CD8-positive, alpha-beta memory T cell (primary cell): ENCODE results near the gene YKT6. TPM values are rescaled to one million over a fixed set of nuclear protein-coding genes. Genes with fewer than 3 reads are reported as not detected.

Experiments
- CTCF ChIA-PET: fragments of 350-600 bp; sonication (Branson Sonifier 250); formaldehyde crosslinking; loops from one replicate; lab custom pipeline; 2021; ENCODE audit warnings: antibody characterized with exemption; lab: Charles Lee
- POLR2A ChIA-PET: fragments of 350-600 bp; sonication (Branson Sonifier 250); formaldehyde crosslinking; loops from one replicate; lab custom pipeline; 2021; ENCODE audit warnings: antibody characterized with exemption; lab: Charles Lee
- DNase-seq, 5 donors: peaks; one replicate each; pipeline versions ENCODE4 v3.0.0 to v3.0.0-alpha.2; 2020 to 2022; ENCODE audit warnings: mixed read lengths in 1 of 5
- H3K27ac ChIP-seq: one replicate; pipeline ENCODE4 v1.7.0; 2013; ENCODE audit warnings: low read depth, mild to moderate bottlenecking, low read length, moderate library complexity
- H3K27me3 ChIP-seq: 2 replicates; pipeline ENCODE4 v1.7.0; 2013; ENCODE audit warnings: low read length, mild to moderate bottlenecking; ENCODE audit not compliant: insufficient read depth, poor library complexity, severe bottlenecking
- H3K36me3 ChIP-seq: 2 replicates; pipeline ENCODE4 v1.7.0; 2013; ENCODE audit warnings: mild to moderate bottlenecking, low read length, moderate library complexity; ENCODE audit not compliant: insufficient read depth
- H3K4me1 ChIP-seq: 2 replicates; pipeline ENCODE4 v1.7.0; 2013; ENCODE audit warnings: mild to moderate bottlenecking, low read length, moderate library complexity; ENCODE audit not compliant: insufficient read depth
- H3K4me3 ChIP-seq: 2 replicates; pipeline ENCODE4 v1.7.0; 2013; ENCODE audit warnings: mild to moderate bottlenecking, low read length
- H3K9me3 ChIP-seq: 2 replicates; pipeline ENCODE4 v1.7.0; 2013; ENCODE audit warnings: mild to moderate bottlenecking, low read length
- H3K27ac Mint-ChIP-seq, 8 donors: one replicate each; pipeline ENCODE4 v1.8.0; 2020 to 2021; ENCODE audit warnings: mixed read lengths in 8 of 8, mild to moderate bottlenecking in 6 of 8, inconsistent platforms in 3 of 8, moderate library complexity in 3 of 8
- H3K27me3 Mint-ChIP-seq, 2 donors: one replicate each; pipeline ENCODE4 v1.8.0; 2020 to 2021; ENCODE audit warnings: mixed read lengths in 2 of 2, mild to moderate bottlenecking in 1 of 2, moderate library complexity in 1 of 2
- H3K36me3 Mint-ChIP-seq, 3 donors: one replicate each; pipeline ENCODE4 v1.8.0; 2020 to 2021; ENCODE audit warnings: mixed read lengths in 3 of 3, inconsistent platforms in 1 of 3, mild to moderate bottlenecking in 1 of 3
- H3K4me1 Mint-ChIP-seq, 3 donors: one replicate each; pipeline ENCODE4 v1.8.0; 2020 to 2021; ENCODE audit warnings: mixed read lengths in 3 of 3, inconsistent platforms in 1 of 3, mild to moderate bottlenecking in 1 of 3
- H3K4me3 Mint-ChIP-seq, 7 donors: one replicate each; pipeline ENCODE4 v1.8.0; 2020 to 2021; ENCODE audit warnings: mixed read lengths in 7 of 7, mild to moderate bottlenecking in 6 of 7, moderate library complexity in 4 of 7, inconsistent platforms in 2 of 7
- H3K9me3 Mint-ChIP-seq, 5 donors: one replicate each; pipeline ENCODE4 v1.8.0; 2020 to 2022; ENCODE audit warnings: mixed read lengths in 5 of 5, mild to moderate bottlenecking in 3 of 5, moderate library complexity in 2 of 5, inconsistent platforms in 1 of 5
- polyA plus RNA-seq: library from polyadenylated mRNA; unstranded; fragments of 300-500 nt; fragmentation: Illumina TruSeq; gene quantifications from one replicate; pipeline ENCODE4 v1.2.3, GENCODE V29; 2021
- total RNA-seq, 2 experiments: library from RNA; stranded (reverse); gene quantifications; one replicate each; pipeline ENCODE4 v1.2.3, GENCODE V29; 2021

YKT6 gene
- total and polyA plus RNA-seq, 3 experiments from 2014 or later = 44.9 to 94.6 (median 92.6) TPM

- Histone ChIP-seq H3K27ac (no peak overlapping the region), H3K4me3 (no peak overlapping the region), H3K27me3 (peaks cover 9% of the 10 kb centered on the region), H3K4me1 (no peaks in the 10 kb centered on the region), H3K9me3 (no peaks in the 10 kb centered on the region), H3K36me3 (no peaks in the 10 kb centered on the region)
- Mint-ChIP-seq H3K27ac (no peak overlapping the region), H3K36me3 (peaks cover 0 to 8% (median 0%) of the 10 kb centered on the region in 3 donors), H3K4me3 (no peak overlapping the region), H3K4me1 (no peaks in the 10 kb centered on the region), H3K27me3 (peaks cover 6 to 56% of the 10 kb centered on the region in 2 donors), H3K9me3 (peaks cover 0 to 2% (median 1%) of the 10 kb centered on the region in 5 donors)
- CTCF ChIA-PET = no interaction called here
- DNase-seq = no peak
- POLR2A ChIA-PET = no interaction called here
Measured at GRCh38 chr7:44175730-44176129, 25.0 kb upstream of the YKT6 start.

GRCh38 chr7:44176486-44176885 is 24.3 kb upstream of the YKT6 start:
- DNase-seq = no peak
- H3K4me1 Mint-ChIP-seq = no peaks in the 10 kb centered on the region
- peaks cover 8 to 59% of the 10 kb centered on the region in 2 donors for H3K27me3 Mint-ChIP-seq
- no peaks in the 10 kb centered on the region for H3K9me3 ChIP-seq
- H3K9me3 Mint-ChIP-seq = peaks cover 0 to 2% (median 0%) of the 10 kb centered on the region in 5 donors
- POLR2A ChIA-PET = no interaction called here
- peaks cover 9% of the 10 kb centered on the region for H3K27me3 ChIP-seq
- no peak overlapping the region for H3K27ac ChIP-seq
- H3K36me3 Mint-ChIP-seq = peaks cover 0 to 5% (median 0%) of the 10 kb centered on the region in 3 donors
- peak overlapping the region in 1 of 7 donors; percentile 23 for H3K4me3 Mint-ChIP-seq
- H3K4me3 ChIP-seq = no peak overlapping the region
- CTCF ChIA-PET = no interaction called here
- no peak overlapping the region for H3K27ac Mint-ChIP-seq
- H3K4me1 ChIP-seq = no peaks in the 10 kb centered on the region
- H3K36me3 ChIP-seq = no peaks in the 10 kb centered on the region

GRCh38 chr7:44177570-44178131 is 23.1 kb upstream of the YKT6 start:
- peaks cover 0 to 5% (median 0%) of the 10 kb centered on the region in 3 donors for H3K36me3 Mint-ChIP-seq
- no peak overlapping the region for H3K4me3 ChIP-seq
- H3K9me3 ChIP-seq = no peaks in the 10 kb centered on the region
- H3K27ac Mint-ChIP-seq = no peak overlapping the region
- H3K27me3 ChIP-seq = peaks cover 9% of the 10 kb centered on the region
- H3K27ac ChIP-seq = no peak overlapping the region
- H3K4me3 Mint-ChIP-seq = no peak overlapping the region
- H3K27me3 Mint-ChIP-seq = peaks cover 8 to 55% of the 10 kb centered on the region in 2 donors
- no peaks in the 10 kb centered on the region for H3K4me1 ChIP-seq
- CTCF ChIA-PET = no interaction called here
- POLR2A ChIA-PET = no interaction called here
- no peaks in the 10 kb centered on the region for H3K36me3 ChIP-seq
- peaks cover 0 to 2% (median 0%) of the 10 kb centered on the region in 5 donors for H3K9me3 Mint-ChIP-seq
- no peak for DNase-seq
- H3K4me1 Mint-ChIP-seq = no peaks in the 10 kb centered on the region

GRCh38 chr7:44180631-44181030 is 20.1 kb upstream of the YKT6 start:
- DNase-seq = no peak
- H3K4me3 Mint-ChIP-seq = no peak overlapping the region
- no peaks in the 10 kb centered on the region for H3K36me3 ChIP-seq
- no peak overlapping the region for H3K27ac Mint-ChIP-seq
- no peak overlapping the region for H3K27ac ChIP-seq
- no peaks in the 10 kb centered on the region for H3K4me1 ChIP-seq
- H3K27me3 Mint-ChIP-seq = peaks cover 10 to 56% of the 10 kb centered on the region in 2 donors
- peaks cover 9% of the 10 kb centered on the region for H3K27me3 ChIP-seq
- H3K4me3 ChIP-seq = no peak overlapping the region
- H3K9me3 ChIP-seq = no peaks in the 10 kb centered on the region
- ChIA-PET POLR2A (no interaction called here), CTCF (no interaction called here)
- H3K36me3 Mint-ChIP-seq = peaks cover 0 to 3% (median 0%) of the 10 kb centered on the region in 3 donors
- H3K9me3 Mint-ChIP-seq = peaks cover 0 to 6% (median 3%) of the 10 kb centered on the region in 5 donors
- no peaks in the 10 kb centered on the region for H3K4me1 Mint-ChIP-seq

- no peaks in the 10 kb centered on the region for H3K27me3 ChIP-seq
- H3K9me3 ChIP-seq = no peaks in the 10 kb centered on the region
- H3K27ac ChIP-seq = no peak overlapping the region
- Mint-ChIP-seq H3K27ac (no peak overlapping the region), H3K9me3 (peaks cover 0 to 6% (median 3%) of the 10 kb centered on the region in 5 donors), H3K4me3 (no peak overlapping the region), H3K27me3 (peaks cover 8 to 36% of the 10 kb centered on the region in 2 donors), H3K36me3 (peaks cover 0 to 3% (median 0%) of the 10 kb centered on the region in 3 donors), H3K4me1 (no peaks in the 10 kb centered on the region)
- H3K4me3 ChIP-seq = no peak overlapping the region
- POLR2A ChIA-PET = no interaction called here
- H3K4me1 ChIP-seq = no peaks in the 10 kb centered on the region
- DNase-seq = no peak
- CTCF ChIA-PET = no interaction called here
- no peaks in the 10 kb centered on the region for H3K36me3 ChIP-seq
Measured at GRCh38 chr7:44182827-44183226, 18.0 kb upstream of the YKT6 start.

- H3K36me3 Mint-ChIP-seq = peaks cover 0 to 3% (median 0%) of the 10 kb centered on the region in 3 donors
- no peak for DNase-seq
- no peak overlapping the region for H3K27ac ChIP-seq
- no peak overlapping the region for H3K27ac Mint-ChIP-seq
- CTCF ChIA-PET = no interaction called here
- H3K27me3 ChIP-seq = no peaks in the 10 kb centered on the region
- H3K9me3 Mint-ChIP-seq = peaks cover 0 to 6% (median 3%) of the 10 kb centered on the region in 5 donors
- H3K4me3 Mint-ChIP-seq = no peak overlapping the region
- no peaks in the 10 kb centered on the region for H3K36me3 ChIP-seq
- H3K27me3 Mint-ChIP-seq = peaks cover 8 to 31% of the 10 kb centered on the region in 2 donors
- POLR2A ChIA-PET = no interaction called here
- H3K4me1 ChIP-seq = no peaks in the 10 kb centered on the region
- H3K4me1 Mint-ChIP-seq = no peaks in the 10 kb centered on the region
- no peak overlapping the region for H3K4me3 ChIP-seq
- H3K9me3 ChIP-seq = no peaks in the 10 kb centered on the region
Measured at GRCh38 chr7:44183386-44183785, 17.4 kb upstream of the YKT6 start.

- Mint-ChIP-seq H3K36me3 (peaks cover 0 to 3% (median 0%) of the 10 kb centered on the region in 3 donors), H3K9me3 (peaks cover 0 to 6% (median 3%) of the 10 kb centered on the region in 5 donors), H3K27ac (no peak overlapping the region), H3K27me3 (peaks cover 5 to 24% of the 10 kb centered on the region in 2 donors), H3K4me3 (no peak overlapping the region), H3K4me1 (no peaks in the 10 kb centered on the region)
- H3K4me1 ChIP-seq = no peaks in the 10 kb centered on the region
- ChIA-PET CTCF (no interaction called here), POLR2A (no interaction called here)
- no peak overlapping the region for H3K4me3 ChIP-seq
- no peak for DNase-seq
- H3K36me3 ChIP-seq = no peaks in the 10 kb centered on the region
- no peaks in the 10 kb centered on the region for H3K9me3 ChIP-seq
- no peak overlapping the region for H3K27ac ChIP-seq
- H3K27me3 ChIP-seq = no peaks in the 10 kb centered on the region
Measured at GRCh38 chr7:44184206-44184872, 16.4 kb upstream of the YKT6 start.

- DNase-seq = no peak
- ChIA-PET CTCF (no interaction called here), POLR2A (no interaction called here)
- H3K27ac ChIP-seq = no peak overlapping the region
- Mint-ChIP-seq H3K4me1 (no peaks in the 10 kb centered on the region), H3K27me3 (peaks cover 5 to 22% of the 10 kb centered on the region in 2 donors), H3K36me3 (peaks cover 0 to 3% (median 0%) of the 10 kb centered on the region in 3 donors), H3K27ac (peak overlapping the region in 1 of 8 donors; percentile 17), H3K9me3 (peaks cover 0 to 6% (median 3%) of the 10 kb centered on the region in 5 donors), H3K4me3 (no peak overlapping the region)
- no peaks in the 10 kb centered on the region for H3K36me3 ChIP-seq
- H3K4me1 ChIP-seq = no peaks in the 10 kb centered on the region
- no peak overlapping the region for H3K4me3 ChIP-seq
- no peaks in the 10 kb centered on the region for H3K9me3 ChIP-seq
- H3K27me3 ChIP-seq = no peaks in the 10 kb centered on the region
Measured at GRCh38 chr7:44184873-44185446, 15.8 kb upstream of the YKT6 start.
